Measurements from ENCODE around the gene DNAAF8.

- no peak for TF ChIP-seq CTCF (IDR thresholded peaks at IDR 0.05; ENCODE audit: low read length)
- TF ChIP-seq EZH2 (optimal IDR thresholded peaks at IDR 0.05; ENCODE audit: low read depth, low read length) = no peak
- no peak for TF ChIP-seq EZH2phosphoT487 (IDR thresholded peaks at IDR 0.05; ENCODE audit: low read length)
Measured at GRCh38 chr16:4718466-4718865, 15.9 kb upstream of the DNAAF8 start.

Measured in MM.1S (cell line).